ENCODE results near the gene INCENP. TPM values are rescaled to one million over a fixed set of nuclear protein-coding genes. Genes with fewer than 3 reads are reported as not detected.

INCENP gene
- total RNA-seq, 1 experiment from 2014 or later = 56.2 TPM

- H3K27ac Mint-ChIP-seq (ENCODE audit: low read depth, unreplicated experiment) = no peak overlapping the region
Measured at GRCh38 chr11:62201376-62201775, 77.6 kb downstream of the INCENP start.

More at GRCh38 chr11:62201376-62201775, 77.6 kb downstream of the INCENP start:
- DNase-seq (ENCODE audit: unreplicated experiment) = peak; percentile 56
- Mint-ChIP-seq H3K36me3 (ENCODE audit: insufficient read depth, unreplicated experiment) (no peaks in the 10 kb centered on the region), H3K4me1 (ENCODE audit: insufficient read depth, unreplicated experiment) (no peaks in the 10 kb centered on the region), H3K9me3 (ENCODE audit: unreplicated experiment) (no peaks in the 10 kb centered on the region), H3K27me3 (ENCODE audit: insufficient read depth, unreplicated experiment) (peaks cover 65% of the 10 kb centered on the region), H3K4me3 (ENCODE audit: unreplicated experiment) (no peak overlapping the region)
- ChIA-PET CTCF (interaction anchor here (0.5 to 1.6 kb wide), 2 partner anchors 16 to 31 kb away, joined by 3 to 5 read pairs; no protein-coding TSS in a partner anchor), POLR2A (no interaction called here)
- intact Hi-C loops (cut with micrococcal nuclease) = no loop called here
- BruUV-seq (replicated peaks) = no TSS peak
- TF ChIP-seq, protein P1, sequence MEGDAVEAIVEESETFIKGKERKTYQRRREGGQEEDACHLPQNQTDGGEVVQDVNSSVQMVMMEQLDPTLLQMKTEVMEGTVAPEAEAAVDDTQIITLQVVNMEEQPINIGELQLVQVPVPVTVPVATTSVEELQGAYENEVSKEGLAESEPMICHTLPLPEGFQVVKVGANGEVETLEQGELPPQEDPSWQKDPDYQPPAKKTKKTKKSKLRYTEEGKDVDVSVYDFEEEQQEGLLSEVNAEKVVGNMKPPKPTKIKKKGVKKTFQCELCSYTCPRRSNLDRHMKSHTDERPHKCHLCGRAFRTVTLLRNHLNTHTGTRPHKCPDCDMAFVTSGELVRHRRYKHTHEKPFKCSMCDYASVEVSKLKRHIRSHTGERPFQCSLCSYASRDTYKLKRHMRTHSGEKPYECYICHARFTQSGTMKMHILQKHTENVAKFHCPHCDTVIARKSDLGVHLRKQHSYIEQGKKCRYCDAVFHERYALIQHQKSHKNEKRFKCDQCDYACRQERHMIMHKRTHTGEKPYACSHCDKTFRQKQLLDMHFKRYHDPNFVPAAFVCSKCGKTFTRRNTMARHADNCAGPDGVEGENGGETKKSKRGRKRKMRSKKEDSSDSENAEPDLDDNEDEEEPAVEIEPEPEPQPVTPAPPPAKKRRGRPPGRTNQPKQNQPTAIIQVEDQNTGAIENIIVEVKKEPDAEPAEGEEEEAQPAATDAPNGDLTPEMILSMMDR (IDR thresholded peaks at IDR 0.05; ENCODE audit: unreplicated experiment) = no peak

Other genes starting within 250 kb of the INCENP start
- 145 and 184 TPM in 2 replicates for gene FADS3, start 232.5 kb upstream of the INCENP start, total RNA-seq (2022)
- gene RAB3IL1, start 206.4 kb upstream of the INCENP start, total RNA-seq (2022) = 2.3 and 4.5 TPM in 2 replicates
- 2.5 and 3.2 TPM in 2 replicates for gene BEST1, start 173.7 kb upstream of the INCENP start, total RNA-seq (2022)
- 8,367 and 15,492 TPM in 2 replicates for gene FTH1, start 156.4 kb upstream of the INCENP start, total RNA-seq (2022)
- not detected in 2 replicates for gene SCGB1D1, start 66.2 kb downstream of the INCENP start, total RNA-seq (2022)
- gene SCGB2A1, start 84.7 kb downstream of the INCENP start, total RNA-seq (2022) = not detected in 2 replicates
- not detected in 2 replicates for gene SCGB1D2, start 118.2 kb downstream of the INCENP start, total RNA-seq (2022)
- not detected in 2 replicates for gene SCGB2A2, start 146.1 kb downstream of the INCENP start, total RNA-seq (2022)
- gene SCGB1D4, start 175.1 kb downstream of the INCENP start, total RNA-seq (2022) = not detected in 2 replicates
- gene ASRGL1, start 213.4 kb downstream of the INCENP start, total RNA-seq (2022) = 0.65 TPM in 1 of 2 replicates, not detected in the other

Measured in MCF 10A (cell line).